Neural crest cell (in vitro differentiated cells): ENCODE data around the gene PLB1. TPM values are rescaled to one million over a fixed set of nuclear protein-coding genes. Genes with fewer than 3 reads are reported as not detected.

Experiments
- DNase-seq: peaks from one replicate; pipeline ENCODE4 v3.0.0; 2021; ENCODE audit warnings: low read depth, mixed read lengths, low spot score
- H3K27ac Mint-ChIP-seq: one replicate; pipeline ENCODE4 v1.8.0; 2021; ENCODE audit warnings: mild to moderate bottlenecking, mixed read lengths; ENCODE audit not compliant: unreplicated experiment
- H3K27me3 Mint-ChIP-seq: 2 replicates; pipeline ENCODE4 v1.8.0; 2021; ENCODE audit warnings: low read depth, mild to moderate bottlenecking, mixed read lengths
- H3K36me3 Mint-ChIP-seq: 2 replicates; pipeline ENCODE4 v1.8.0; 2021; ENCODE audit warnings: low read depth, mild to moderate bottlenecking, mixed read lengths
- H3K4me1 Mint-ChIP-seq: 2 replicates; pipeline ENCODE4 v1.8.0; 2021; ENCODE audit warnings: mixed read lengths
- H3K4me3 Mint-ChIP-seq: one replicate; pipeline ENCODE4 v1.8.0; 2021; ENCODE audit warnings: mild to moderate bottlenecking, mixed read lengths
- H3K9me3 Mint-ChIP-seq: 2 replicates; pipeline ENCODE4 v1.8.0; 2021; ENCODE audit warnings: mixed read lengths
- total RNA-seq: library from RNA; stranded (reverse); gene quantifications from 2 replicates; pipeline ENCODE4 v1.2.1, GENCODE V29; 2021
- TF ChIP-seq, protein P1 (sequence below): fragments of 200-600 bp; sonication (generic); conservative IDR thresholded peaks from 2 replicates; pipeline ENCODE4 v1.5.0; 2021; ENCODE audit warnings: antibody characterized with exemption, mild to moderate bottlenecking

PLB1 gene
- total RNA-seq, 1 donor from 2014 or later: 0.16 TPM

DNA sequence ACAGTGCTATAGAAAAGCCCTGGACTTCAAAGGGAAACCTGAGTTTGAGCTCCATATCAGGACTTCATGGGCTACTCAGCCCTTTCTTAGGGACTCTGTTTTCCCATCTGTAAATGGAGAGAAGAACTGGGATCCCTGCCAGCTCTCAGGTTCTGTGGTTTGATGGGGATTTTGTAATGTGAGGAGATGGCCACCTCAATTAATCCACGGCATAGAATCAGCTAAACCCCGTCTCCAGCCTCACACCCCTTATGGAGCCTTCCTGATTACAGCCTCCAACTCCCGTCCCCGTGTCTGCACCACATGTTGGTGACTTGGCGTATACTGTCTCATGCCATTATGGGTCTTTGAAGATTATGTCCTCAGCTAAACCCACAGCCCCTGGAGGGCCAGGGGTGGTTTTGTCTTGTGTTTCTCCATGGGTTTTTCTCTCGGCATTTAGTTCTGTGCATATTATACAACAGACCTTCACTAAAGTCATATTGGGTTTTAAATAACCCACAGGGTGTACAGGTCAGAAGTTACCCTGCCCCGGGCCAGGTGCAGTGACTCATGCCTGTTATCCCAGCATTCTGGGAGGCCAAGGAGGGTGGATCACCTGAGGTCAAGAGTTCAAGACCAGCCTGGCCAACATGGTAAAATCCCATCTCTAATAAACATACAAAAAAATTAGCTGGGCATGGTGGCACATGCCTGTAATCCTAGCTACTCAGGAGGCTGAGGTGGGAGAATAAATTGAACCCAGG lies 192.0 kb downstream of the PLB1 start:
- H3K9me3 Mint-ChIP-seq: no peaks in the 10 kb centered on the region
- peaks cover 26% of the 10 kb centered on the region for H3K4me1 Mint-ChIP-seq
- no peaks in the 10 kb centered on the region for H3K36me3 Mint-ChIP-seq
- TF ChIP-seq, protein P1, sequence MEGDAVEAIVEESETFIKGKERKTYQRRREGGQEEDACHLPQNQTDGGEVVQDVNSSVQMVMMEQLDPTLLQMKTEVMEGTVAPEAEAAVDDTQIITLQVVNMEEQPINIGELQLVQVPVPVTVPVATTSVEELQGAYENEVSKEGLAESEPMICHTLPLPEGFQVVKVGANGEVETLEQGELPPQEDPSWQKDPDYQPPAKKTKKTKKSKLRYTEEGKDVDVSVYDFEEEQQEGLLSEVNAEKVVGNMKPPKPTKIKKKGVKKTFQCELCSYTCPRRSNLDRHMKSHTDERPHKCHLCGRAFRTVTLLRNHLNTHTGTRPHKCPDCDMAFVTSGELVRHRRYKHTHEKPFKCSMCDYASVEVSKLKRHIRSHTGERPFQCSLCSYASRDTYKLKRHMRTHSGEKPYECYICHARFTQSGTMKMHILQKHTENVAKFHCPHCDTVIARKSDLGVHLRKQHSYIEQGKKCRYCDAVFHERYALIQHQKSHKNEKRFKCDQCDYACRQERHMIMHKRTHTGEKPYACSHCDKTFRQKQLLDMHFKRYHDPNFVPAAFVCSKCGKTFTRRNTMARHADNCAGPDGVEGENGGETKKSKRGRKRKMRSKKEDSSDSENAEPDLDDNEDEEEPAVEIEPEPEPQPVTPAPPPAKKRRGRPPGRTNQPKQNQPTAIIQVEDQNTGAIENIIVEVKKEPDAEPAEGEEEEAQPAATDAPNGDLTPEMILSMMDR: no peak
- H3K27me3 Mint-ChIP-seq: no peaks in the 10 kb centered on the region
- no peak overlapping the region for H3K4me3 Mint-ChIP-seq
- DNase-seq: no peak
- no peak overlapping the region for H3K27ac Mint-ChIP-seq

DNA sequence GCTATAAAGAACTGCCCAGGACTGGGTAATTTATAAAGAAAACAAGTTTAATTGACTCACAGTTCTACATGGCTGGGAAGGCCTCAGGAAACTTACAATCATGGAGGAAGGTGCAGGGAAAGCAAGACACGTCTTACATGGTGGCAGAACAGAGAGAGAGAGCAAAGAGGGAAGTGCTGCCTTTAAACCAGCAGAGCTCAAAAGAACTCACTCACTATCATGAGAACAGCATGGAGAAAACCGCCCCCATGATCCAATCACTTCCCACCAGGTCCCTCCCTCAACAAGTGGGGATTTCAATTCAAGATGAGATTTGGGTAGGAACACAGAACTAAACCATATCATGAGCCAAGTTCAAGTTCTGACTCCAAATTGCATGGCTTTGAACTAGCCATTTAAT lies 193.0 kb downstream of the PLB1 start:
- TF ChIP-seq, protein P1: no peak
- Mint-ChIP-seq H3K4me3 (no peak overlapping the region), H3K27me3 (no peaks in the 10 kb centered on the region), H3K36me3 (no peaks in the 10 kb centered on the region), H3K9me3 (no peaks in the 10 kb centered on the region), H3K27ac (no peak overlapping the region), H3K4me1 (peaks cover 21% of the 10 kb centered on the region)
- DNase-seq: no peak

DNA sequence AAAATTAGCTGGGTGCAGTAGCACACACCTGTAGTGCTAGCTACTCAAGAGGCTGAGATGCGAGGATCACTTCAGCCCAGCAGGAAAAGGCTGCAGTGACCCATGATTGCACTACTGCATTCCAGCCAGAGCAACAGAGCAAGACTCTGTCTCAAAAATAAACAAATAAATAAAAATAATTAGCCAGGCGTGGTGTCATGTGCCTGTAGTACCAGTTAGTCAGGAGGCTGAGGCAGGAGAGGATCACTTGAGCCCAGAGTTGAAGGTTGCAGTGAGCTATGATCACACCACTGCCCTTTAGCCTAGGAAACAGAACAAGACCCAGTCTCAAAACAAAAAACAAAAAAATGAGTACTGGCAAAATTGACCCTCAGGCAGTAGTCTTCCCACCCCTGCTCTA lies 193.9 kb downstream of the PLB1 start:
- Mint-ChIP-seq H3K4me1 (peaks cover 20% of the 10 kb centered on the region), H3K4me3 (no peak overlapping the region)

DNA sequence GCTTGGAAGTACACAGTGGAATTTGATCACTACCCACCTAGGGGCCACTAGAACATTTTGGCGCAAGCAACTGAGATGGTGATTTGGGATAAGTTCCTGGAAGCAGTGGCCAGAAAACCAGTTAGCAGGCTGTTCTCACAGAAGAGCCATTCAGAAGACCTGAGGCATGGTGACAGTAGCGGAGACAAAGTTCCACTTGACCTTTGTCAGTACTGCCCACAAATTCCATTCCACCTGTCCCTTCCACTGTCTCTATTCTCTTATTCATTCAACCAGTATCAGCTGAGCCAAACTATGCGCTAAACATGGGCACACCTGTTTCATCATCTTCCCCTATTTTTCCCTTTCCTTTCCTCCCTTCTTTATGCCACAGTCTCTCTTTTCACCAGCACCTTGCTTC lies 196.6 kb downstream of the PLB1 start:
- TF ChIP-seq, protein P1: no peak
- peaks cover 26% of the 10 kb centered on the region for H3K4me1 Mint-ChIP-seq
- no peak for DNase-seq
- no peaks in the 10 kb centered on the region for H3K9me3 Mint-ChIP-seq
- no peak overlapping the region for H3K27ac Mint-ChIP-seq
- no peak overlapping the region for H3K4me3 Mint-ChIP-seq
- H3K27me3 Mint-ChIP-seq: no peaks in the 10 kb centered on the region
- no peaks in the 10 kb centered on the region for H3K36me3 Mint-ChIP-seq

More for the DNA sequence above, 193.9 kb downstream of the PLB1 start:
- H3K27ac Mint-ChIP-seq: no peak overlapping the region
- no peaks in the 10 kb centered on the region for H3K9me3 Mint-ChIP-seq
- H3K36me3 Mint-ChIP-seq: no peaks in the 10 kb centered on the region
- TF ChIP-seq, protein P1: no peak
- no peaks in the 10 kb centered on the region for H3K27me3 Mint-ChIP-seq
- no peak for DNase-seq

DNA sequence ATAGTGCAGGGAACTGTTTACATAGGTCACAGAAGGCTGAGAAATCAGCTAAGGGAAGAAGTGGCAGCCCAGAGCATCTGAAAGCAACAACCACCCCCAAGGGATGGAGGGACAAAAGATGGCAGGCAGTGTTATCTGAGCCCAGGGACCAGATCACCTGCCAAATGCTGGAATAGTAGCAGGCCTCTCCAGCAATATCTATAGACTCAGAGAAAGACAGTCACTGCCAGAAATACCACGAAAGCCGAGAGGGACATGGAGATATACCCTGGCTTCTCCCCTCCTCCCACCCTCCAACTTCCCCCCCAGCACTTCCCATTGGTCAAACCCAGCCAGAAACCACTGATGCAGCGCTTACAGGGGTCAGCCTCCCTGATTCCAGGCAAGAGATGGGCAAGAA lies 197.4 kb downstream of the PLB1 start:
- H3K4me3 Mint-ChIP-seq: no peak overlapping the region
- H3K4me1 Mint-ChIP-seq: peaks cover 26% of the 10 kb centered on the region
- no peaks in the 10 kb centered on the region for H3K9me3 Mint-ChIP-seq
- H3K27me3 Mint-ChIP-seq: no peaks in the 10 kb centered on the region
- H3K36me3 Mint-ChIP-seq: no peaks in the 10 kb centered on the region
- TF ChIP-seq, protein P1: no peak
- no peak overlapping the region for H3K27ac Mint-ChIP-seq
- DNase-seq: no peak

Other genes starting within 250 kb of the PLB1 start
- gene FOSL2, start 103.2 kb upstream of the PLB1 start, total RNA-seq: 2.2 and 2.9 TPM in 2 replicates